Measurements from ENCODE around the gene LIPG.
"Not testable (repeated sequence)": the region's sequence is repeated elsewhere in the genome, so short reads cannot be mapped to it uniquely, and the experiment has no call there.

Gene LIPG

GRCh38 chr18:49546719-49547273 lies 15.1 kb upstream of the LIPG start:
- DNase-seq (ENCODE audit: low read depth in 2 of 2): no peak

GRCh38 chr18:49547701-49548100 lies 14.2 kb upstream of the LIPG start:
- DNase-seq (ENCODE audit: low read depth in 2 of 2): no peak

- no peak for DNase-seq (ENCODE audit: low read depth in 2 of 2)
Observed at GRCh38 chr18:49548229-49548636, 13.6 kb upstream of the LIPG start.

- DNase-seq (ENCODE audit: low read depth in 2 of 2): no peak
Observed at GRCh38 chr18:49550621-49551339, 11.1 kb upstream of the LIPG start.

- no peak for DNase-seq (ENCODE audit: low read depth in 2 of 2)
Observed at GRCh38 chr18:49553003-49553402, 8.9 kb upstream of the LIPG start.

GRCh38 chr18:49555641-49556040 lies 6.2 kb upstream of the LIPG start:
- no peak for DNase-seq (ENCODE audit: low read depth in 2 of 2)

GRCh38 chr18:49558356-49558755 lies 3.5 kb upstream of the LIPG start:
- no peak for DNase-seq (ENCODE audit: low read depth in 2 of 2)

- DNase-seq (ENCODE audit: low read depth in 2 of 2): not testable (repeated sequence)
Observed at GRCh38 chr18:49559326-49559931, 2.4 kb upstream of the LIPG start.

- DNase-seq (ENCODE audit: low read depth in 2 of 2): no peak
Observed at GRCh38 chr18:49560277-49560623, 1.6 kb upstream of the LIPG start.

GRCh38 chr18:49560624-49561288 lies 1.1 kb upstream of the LIPG start:
- DNase-seq (ENCODE audit: low read depth in 2 of 2): no peak

- DNase-seq (ENCODE audit: low read depth in 2 of 2): no peak
Observed at GRCh38 chr18:49562481-49563129, 748 bp downstream of the LIPG start.

GRCh38 chr18:49563130-49563540 lies 1.3 kb downstream of the LIPG start:
- no peak for DNase-seq (ENCODE audit: low read depth in 2 of 2)

- DNase-seq (ENCODE audit: low read depth in 2 of 2): no peak
Observed at GRCh38 chr18:49563701-49564517, 2.1 kb downstream of the LIPG start.

- DNase-seq (ENCODE audit: low read depth in 2 of 2): no peak
Observed at GRCh38 chr18:49564518-49564834, 2.6 kb downstream of the LIPG start.

GRCh38 chr18:49565101-49565500 lies 3.2 kb downstream of the LIPG start:
- no peak for DNase-seq (ENCODE audit: low read depth in 2 of 2)

GRCh38 chr18:49565612-49566011 lies 3.8 kb downstream of the LIPG start:
- DNase-seq (ENCODE audit: low read depth in 2 of 2): no peak

- DNase-seq (ENCODE audit: low read depth in 2 of 2): no peak
Observed at GRCh38 chr18:49566217-49566770, 4.4 kb downstream of the LIPG start.

GRCh38 chr18:49566985-49567384 lies 5.1 kb downstream of the LIPG start:
- no peak for DNase-seq (ENCODE audit: low read depth in 2 of 2)

- no peak for DNase-seq (ENCODE audit: low read depth in 2 of 2)
Observed at GRCh38 chr18:49569724-49570123, 7.9 kb downstream of the LIPG start.

- DNase-seq (ENCODE audit: low read depth in 2 of 2): no peak
Observed at GRCh38 chr18:49570836-49571235, 9.0 kb downstream of the LIPG start.

- no peak for DNase-seq (ENCODE audit: low read depth in 2 of 2)
Observed at GRCh38 chr18:49572611-49573345, 10.9 kb downstream of the LIPG start.

Measured in stimulated activated CD8-positive, alpha-beta memory T cell treated with anti-CD3 and anti-CD28 coated beads, Interleukin-7, amount 100 ng/mL, for 4 hours (primary cell).